GM19438 (cell line): ENCODE measurements around the gene RBFOX2.
"Not testable (repeated sequence)": the region's sequence is repeated elsewhere in the genome, so short reads cannot be mapped to it uniquely, and the experiment has no call there.

Source experiments
- ATAC-seq: cut with Tn5 transposase; IDR thresholded peaks from one replicate; pipeline ENCODE4 v1.9.1; 2021; ENCODE audit warnings: low read depth; ENCODE audit not compliant: unreplicated experiment

RBFOX2 gene, protein sequence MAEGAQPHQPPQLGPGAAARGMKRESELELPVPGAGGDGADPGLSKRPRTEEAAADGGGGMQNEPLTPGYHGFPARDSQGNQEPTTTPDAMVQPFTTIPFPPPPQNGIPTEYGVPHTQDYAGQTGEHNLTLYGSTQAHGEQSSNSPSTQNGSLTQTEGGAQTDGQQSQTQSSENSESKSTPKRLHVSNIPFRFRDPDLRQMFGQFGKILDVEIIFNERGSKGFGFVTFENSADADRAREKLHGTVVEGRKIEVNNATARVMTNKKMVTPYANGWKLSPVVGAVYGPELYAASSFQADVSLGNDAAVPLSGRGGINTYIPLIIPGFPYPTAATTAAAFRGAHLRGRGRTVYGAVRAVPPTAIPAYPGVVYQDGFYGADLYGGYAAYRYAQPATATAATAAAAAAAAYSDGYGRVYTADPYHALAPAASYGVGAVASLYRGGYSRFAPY

DNA sequence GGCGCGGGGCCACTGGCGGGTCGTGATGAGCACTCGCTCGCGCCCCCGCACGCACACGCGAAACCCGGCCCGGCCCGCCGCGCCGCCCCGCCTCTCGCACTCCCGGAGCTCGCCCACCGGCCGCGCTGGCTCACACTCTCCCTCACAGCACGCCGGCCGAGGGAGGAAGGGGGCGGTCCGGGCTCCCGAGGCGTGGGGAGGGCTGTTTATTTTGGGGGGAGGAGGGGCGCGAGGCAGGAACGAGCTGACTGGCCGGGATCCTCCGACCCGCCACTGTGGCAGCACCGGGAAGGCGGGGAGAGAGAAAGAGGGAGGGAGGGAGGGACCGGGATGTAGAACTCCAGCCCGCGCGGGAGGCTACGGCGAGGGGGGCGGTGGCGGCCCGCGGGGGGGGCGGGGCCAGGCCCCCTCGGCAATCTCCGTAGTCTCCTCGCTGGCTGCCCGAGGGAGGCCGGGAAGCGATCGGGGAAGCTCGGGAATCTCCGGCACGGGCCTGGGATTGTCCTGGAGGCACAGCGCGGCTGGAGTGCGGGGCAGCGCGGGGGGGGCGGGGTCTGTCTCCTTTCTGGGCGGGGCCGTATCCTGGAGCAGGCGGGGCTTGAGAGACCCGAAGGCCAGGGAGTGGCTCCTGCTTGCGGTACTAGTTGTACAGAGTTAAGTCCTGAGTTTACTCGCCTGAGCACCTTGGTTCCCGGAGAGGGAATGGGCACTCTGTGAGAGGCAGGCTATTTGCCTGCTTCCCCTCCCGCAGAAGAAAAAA lies at the start of gene RBFOX2:
TSS of gene RBFOX2 (minus strand) at position 179 of the 760 bp plus-strand sequence. CDS start 399 bp downstream, outside the sequence.
- ATAC-seq: peak; percentile 67

DNA sequence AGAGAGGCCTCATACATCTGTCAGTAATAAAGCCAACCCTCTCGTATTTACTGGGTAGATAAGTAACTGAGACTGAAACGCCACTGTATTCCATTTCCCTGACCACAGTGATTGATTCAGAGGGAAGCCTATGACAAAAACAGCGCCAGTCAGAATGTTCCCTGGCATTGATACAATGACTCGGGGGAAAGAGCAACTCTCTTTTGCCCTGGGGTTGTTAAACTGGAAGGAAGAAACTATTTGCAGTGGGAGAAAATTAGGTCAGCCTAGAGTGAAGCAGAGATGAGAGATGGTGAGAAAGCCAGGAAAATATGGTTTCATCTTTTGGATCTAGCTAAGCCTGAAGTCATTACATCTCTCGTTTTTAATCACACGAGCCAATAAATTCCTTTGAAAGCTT lies 48.6 kb upstream of the RBFOX2 start:
- no peak for ATAC-seq

DNA sequence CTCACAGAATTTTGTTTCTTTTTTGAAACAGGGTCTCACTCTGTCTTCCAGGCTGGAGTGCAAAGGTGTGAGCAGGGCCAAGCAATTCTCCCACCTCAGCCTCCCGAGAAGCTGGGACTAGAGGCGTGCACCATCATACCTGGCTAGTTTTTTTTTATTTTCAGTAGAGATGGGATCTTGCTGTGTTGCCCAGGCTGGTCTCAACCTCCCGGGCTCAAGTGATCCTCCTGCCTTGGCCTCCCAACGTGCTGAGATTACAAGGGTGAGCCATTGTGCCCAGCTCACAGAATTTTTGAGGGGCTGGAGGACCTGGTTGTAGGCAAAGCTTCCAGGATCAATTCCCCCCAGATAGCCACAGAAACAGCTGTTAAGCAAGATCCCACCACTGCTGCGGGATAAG lies 47.1 kb upstream of the RBFOX2 start:
- ATAC-seq: no peak

DNA sequence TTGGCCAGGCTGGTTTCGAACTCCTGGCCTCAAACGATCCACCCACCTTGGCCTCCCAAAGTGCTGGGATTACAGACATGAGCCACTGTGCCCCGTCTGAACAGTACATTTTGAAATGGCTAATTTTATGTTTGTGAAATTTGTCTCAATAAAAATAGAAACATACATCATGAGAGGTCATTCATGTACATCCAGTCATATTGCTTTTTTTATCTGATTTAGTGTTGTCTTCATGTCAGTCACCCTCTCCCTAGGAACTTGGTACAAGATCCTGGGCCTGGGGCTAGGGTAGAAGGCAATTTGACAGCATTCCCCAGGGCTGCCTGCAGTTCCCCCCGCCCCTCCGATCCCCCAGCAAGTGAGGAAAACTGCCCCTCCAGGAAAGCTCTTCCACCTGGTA lies 46.6 kb upstream of the RBFOX2 start:
- ATAC-seq: no peak

DNA sequence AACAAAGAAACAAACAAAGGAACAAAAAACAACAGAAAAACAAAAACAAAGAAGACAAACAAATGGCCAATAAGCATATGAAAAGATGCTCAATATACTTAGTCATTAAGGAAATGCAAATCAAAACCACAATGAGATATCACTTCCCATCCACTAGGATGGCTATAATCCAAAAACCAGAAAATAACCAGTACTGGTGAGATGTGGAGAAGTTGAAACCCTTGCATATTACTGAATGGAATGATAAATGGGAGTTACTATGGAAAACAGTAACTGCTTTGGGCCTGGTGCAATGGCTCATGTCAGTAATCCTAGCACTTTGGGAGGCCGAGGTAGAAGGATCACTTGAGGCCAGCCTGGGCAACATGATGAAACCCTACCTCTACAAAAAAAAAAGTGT lies 44.9 kb upstream of the RBFOX2 start:
- ATAC-seq: no peak

DNA sequence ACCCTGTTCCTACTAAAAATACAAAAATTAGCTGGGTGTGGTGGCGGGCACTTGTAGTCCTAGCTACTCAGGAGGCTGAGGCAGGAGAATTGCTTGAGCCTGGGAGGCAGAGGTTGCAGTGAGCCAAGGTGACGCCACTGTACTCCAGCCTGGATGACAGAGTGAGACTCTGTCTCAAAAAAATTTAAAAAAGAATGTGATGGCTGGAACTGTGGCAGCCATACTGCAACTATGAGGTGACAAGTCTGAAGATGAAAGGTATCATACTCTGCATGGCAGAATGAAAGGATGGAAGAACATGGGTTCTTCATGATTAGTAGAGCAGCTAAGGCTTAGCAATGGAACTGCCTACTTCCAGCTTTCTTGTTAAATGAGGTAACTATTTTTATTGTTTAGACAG lies 42.0 kb upstream of the RBFOX2 start:
- ATAC-seq: not testable (repeated sequence)

DNA sequence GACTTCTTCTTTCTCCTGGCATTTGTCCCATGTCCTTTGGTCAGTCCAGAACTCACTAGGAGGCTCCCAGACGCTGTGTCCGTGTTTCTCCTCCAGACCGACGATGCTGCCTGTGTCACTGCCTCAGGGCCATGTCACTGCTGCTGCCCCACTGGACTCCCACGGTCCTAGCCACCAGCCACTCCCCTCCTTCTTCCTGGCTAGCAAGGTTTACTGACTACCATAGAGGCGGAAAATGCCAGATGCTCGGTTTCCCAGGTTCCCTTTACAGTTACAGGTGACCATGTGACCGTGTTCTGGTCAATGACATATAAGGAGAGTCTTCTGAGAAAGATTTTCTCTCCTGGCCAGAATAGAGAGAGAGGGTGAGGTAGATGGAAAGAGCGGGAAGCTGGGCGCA lies 40.7 kb upstream of the RBFOX2 start:
- no peak for ATAC-seq

DNA sequence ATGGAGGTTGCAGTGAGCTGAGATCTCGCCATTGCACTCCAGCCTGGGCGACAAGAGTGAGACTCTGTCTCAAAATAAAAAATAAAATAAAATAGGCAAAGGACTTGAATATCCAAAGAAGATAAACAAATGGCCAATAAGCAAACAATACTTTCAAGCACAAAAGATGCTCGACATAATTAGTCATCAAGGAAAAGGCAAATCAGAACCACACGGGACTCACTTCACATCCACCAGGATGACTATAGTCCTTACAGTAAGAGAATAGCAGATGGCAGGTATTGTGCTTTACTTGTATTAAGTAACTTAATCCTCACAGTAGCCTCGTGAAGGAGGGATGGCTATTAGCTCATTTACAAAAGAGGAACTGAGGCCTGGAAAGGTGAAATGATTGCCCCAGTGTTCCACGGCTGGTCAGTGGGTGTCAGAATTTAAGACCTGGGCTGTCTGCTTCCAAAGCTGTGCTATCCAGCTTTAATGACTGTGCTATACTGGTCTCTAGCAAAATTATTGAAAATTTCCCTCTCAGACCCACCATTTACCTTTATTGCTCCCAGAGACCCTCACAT lies 40.2 kb upstream of the RBFOX2 start:
- no peak for ATAC-seq

DNA sequence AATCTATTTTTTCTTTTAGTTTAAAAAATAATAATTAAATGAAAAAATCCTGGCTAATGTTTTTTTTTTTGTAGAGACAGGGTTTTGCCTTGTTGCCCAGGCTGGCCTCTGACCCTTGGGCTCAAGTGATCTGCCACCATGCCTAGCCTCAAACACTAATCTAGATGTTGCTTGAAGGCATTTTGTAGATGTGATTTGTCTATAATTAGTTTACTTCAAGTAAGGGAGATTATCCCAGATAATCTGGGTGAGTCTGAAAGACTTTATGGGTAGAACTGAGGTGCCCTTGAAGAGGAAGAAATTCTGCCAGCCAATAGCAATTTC lies 38.6 kb upstream of the RBFOX2 start:
- ATAC-seq: no peak

DNA sequence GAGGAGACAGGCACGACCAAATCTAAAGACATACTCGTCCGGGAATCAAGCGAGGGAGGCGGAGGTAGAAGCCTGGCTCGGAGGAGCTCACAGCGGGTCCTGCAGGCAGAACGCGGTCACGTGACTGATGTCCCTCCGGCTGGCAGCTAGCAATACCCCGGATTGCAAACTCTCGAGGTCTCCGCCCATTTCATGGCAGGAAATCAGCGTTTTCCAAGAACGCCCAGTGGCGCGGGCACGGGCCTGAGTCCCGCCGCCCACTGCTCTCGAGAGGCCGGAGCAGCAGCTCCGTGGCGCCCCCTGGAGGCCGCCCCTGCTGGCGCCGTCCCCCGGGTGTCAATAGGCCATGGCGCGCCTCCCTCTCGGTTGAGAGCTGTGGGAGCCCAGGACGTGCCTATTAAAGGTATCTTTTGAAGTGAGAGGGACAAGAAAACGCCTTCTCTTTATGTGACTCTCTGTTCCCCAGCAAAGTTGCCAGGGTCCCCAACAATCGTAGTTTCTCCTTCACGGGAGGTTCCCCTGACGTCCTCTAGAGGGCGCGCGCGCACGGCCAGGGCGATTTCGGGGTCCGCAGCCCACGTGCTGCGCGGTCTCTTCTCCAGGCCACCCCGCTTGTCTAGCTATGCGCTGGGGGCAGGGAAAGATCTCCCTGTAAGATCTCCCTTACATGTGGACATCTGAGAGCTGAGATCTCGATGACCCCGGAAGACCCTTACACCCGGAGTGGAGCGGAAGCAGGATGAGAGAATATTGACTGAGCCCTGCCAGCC lies 37.3 kb upstream of the RBFOX2 start:
- ATAC-seq: no peak

DNA sequence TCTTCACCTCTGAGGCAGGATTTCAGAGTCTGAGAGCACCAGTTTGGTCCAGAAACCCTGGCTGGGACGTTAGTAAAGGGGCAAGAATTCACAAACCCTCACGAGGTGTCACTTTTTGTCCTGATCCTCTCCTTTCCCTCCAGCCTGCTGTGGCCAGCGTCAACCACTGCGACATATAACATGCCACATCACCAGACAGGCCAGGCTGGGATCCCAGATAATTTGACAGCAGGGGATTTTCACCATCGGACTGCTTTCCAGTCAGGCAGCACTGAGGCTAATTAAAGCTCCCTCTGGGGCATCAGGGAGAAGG lies 36.8 kb upstream of the RBFOX2 start:
- no peak for ATAC-seq

DNA sequence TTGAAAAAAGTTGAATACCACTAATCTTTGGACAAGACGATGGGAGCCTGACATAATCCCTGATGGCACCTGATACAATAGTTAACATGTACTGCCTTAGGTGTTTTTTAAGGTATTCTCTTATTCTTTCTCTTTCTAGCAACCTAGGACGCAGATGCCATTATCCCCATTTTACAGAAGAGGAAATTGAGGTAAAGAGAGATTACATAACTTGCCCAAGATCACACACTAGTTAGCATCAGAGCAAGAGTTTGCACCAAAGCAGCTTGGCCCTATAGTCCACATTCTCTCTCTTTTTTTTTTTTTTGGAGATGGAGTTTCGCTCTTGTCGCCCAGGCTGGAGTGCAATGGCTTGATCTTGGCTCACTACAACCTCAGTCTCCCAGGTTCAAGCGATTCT lies 35.7 kb upstream of the RBFOX2 start:
- no peak for ATAC-seq

DNA sequence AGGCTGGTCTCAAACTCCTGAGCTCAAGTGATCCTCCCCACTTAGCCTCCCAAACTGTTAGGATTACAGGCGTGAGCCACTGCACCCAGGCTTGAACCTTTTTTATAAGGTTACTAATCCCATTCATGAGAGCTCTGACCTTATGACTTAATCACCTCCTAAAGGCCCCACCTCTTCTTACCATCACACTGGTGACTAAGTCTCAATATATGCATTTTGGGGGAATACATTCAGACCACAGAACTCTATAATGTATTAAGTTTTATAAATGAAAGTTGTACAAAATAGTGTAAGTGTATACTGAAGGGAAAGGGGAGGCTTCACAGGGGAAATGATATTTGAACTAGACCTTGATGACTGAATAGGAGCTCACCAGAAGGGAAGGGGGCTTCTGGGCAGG lies 28.4 kb upstream of the RBFOX2 start:
- no peak for ATAC-seq

DNA sequence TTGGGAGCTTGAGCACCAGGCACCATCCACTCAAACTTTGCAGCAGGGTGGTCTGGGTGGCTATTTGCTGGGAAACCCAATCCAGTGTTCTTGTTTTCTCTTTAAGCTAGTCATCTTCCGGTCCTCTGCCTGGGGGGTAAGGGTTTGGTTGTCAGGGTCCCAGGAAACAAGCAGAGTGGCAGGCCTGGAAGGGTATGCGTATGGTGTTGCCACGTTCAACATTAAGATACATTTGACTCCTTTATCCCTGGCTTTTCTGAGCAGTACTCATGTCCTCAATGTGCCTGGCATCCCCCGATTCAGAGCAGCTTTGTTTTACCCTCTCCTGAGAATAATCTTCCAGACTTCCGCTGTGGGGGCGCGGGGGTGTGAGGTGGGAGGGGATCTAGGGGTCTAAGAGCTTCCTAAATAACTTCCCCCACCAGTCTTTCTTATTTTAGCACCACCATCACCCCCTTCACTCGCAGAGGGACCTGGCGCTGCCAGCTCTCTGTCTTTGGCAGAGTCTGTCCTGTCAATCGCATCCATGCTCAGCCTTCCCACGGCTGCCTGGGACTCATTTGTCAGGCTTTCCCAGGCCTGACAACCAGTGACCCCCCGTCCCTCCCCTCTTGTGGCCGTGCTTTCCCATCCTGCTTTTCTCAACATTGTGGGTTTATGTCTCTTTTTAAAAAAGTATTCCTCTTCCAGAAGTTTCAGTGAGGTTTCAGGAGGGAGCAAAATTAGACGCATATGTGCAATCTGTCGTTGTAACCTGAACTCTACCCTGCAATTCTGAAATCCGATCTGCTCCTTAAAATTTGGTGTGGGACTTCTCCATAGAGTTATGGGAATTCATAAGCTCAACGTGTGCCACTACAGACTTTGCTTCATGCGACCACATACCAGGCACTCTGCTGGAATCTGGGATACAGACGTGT lies 27.0 kb upstream of the RBFOX2 start:
- ATAC-seq: no peak

DNA sequence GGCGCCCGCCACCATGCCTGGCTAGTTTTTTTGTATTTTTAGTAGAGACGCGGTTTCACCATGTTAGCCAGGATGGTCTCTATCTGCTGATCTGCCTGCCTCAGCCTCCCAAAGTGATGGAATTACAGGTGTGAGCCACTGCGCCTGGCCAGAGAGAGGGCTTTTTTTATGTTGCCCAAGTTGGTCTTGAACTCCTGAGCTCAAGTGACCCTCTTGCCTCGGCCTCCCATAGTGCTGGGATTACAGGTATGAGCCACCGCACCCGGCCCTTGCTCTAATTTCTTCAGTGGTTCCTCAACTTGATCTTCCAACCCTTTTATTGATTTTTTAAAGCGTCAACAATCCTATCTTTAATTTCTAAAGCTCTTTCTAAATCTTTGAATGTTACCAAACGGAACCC lies 25.8 kb upstream of the RBFOX2 start:
- not testable (repeated sequence) for ATAC-seq

DNA sequence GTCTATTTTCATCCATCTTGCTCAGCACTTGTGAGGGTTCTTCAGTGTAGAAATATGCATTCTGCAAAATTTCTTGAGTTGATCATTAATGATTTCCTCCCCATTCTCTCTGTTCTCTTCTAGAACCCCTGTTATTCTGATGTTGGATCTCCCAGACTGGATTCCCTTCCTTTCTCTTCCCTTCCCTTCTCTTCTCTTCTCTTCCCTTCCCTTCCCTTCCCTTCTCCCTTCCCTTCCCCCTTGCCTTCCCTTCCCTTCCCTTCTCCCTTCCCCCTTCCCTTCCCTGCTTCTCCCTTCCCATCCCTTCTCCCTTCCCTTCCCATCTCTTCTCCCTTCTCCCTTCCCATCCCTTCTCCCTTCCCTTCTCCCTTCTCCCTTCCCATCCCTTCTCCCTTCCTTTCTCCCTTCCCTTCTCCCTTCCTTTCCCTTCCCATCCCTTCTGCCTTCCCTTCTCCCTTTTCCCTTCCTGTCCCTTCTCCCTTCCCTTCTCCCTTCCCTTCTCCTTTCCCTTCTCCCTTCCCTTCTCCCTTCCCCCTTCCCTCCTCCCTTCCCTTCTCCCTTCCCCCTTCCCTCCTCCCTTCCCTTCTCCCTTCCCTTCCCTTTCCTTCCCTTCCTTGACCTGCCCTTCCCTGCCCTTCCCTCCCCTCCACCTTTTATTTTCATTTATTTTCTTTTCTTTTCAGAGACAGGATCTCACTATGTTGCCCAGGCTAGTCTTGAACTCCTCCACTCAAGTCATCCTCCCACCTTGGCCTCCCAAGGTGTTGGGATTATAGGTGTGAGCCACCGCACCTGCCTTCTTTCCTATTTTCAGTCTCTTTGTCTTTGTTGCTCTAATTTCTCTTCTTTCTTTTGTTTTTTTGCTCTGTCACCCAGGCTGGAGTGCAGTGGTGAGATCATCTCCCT lies 24.9 kb upstream of the RBFOX2 start:
- ATAC-seq: no peak

DNA sequence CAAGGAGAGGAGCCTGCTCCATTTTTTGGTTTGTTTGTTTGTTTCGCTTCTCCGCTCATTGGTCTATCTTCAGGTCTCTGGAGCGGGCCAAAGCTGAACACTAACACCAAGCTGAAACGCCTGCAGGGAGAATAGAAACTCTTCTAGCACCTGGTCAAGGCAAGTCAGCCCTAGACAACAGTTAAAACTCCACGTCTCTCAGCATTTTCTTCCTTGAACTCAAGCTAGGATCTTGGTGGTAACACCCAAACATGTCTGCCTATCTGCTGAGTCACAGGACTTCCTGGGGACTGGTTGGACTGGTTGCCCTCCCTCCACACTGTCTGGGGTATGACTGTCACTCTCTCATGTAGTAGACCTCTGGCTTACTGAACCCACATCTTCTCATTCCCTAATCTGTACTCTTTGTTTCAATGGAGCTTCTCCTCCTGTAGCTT lies 23.9 kb upstream of the RBFOX2 start:
- ATAC-seq: no peak

DNA sequence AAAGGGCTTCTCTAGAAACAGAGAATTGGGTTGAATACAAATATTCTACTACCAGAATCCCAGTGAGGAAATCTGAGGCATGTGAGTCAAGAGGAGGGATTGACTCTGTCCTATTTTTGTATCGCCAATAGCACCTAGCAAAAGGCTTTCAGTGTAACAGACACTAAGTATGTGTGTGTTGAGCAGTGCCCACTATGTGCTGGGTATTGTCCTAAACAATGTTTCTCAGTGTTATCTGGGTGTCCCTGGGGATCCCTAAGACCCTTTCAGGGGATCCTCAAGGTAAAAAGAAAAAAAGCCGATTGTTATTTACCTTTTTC lies 21.0 kb upstream of the RBFOX2 start:
- no peak for ATAC-seq
